Stimulated activated CD8-positive, alpha-beta memory T cell treated with anti-CD3 and anti-CD28 coated beads, Interleukin-4, amount 100 ng/mL, for 1 hour (primary cell): ENCODE data around the gene RPS6KA3.

Experiments used
- DNase-seq, 2 donors: peaks; one replicate each; pipeline ENCODE4 v3.0.0-alpha.2; 2020; ENCODE audit warnings: low read depth in 2 of 2, low spot score in 1 of 2

RPS6KA3 gene

GRCh38 chrX:20266810-20267606 is at the start of gene RPS6KA3:
Gene RPS6KA3 (minus strand): TSS chrX:20266909. CDS start chrX:20266632, 277 bp downstream.
- DNase-seq = peak; percentile 77 to 84

- no peak for DNase-seq
Measured at GRCh38 chrX:20315140-20315539, 48.4 kb upstream of the RPS6KA3 start.

GRCh38 chrX:20313899-20314298 is 47.2 kb upstream of the RPS6KA3 start:
- DNase-seq = no peak

GRCh38 chrX:20312018-20312417 is 45.3 kb upstream of the RPS6KA3 start:
- DNase-seq = no peak

- DNase-seq = no peak
Measured at GRCh38 chrX:20311505-20311904, 44.8 kb upstream of the RPS6KA3 start.

- DNase-seq = no peak
Measured at GRCh38 chrX:20309806-20310205, 43.1 kb upstream of the RPS6KA3 start.

GRCh38 chrX:20306668-20307067 is 40.0 kb upstream of the RPS6KA3 start:
- DNase-seq = no peak

- DNase-seq = no peak
Measured at GRCh38 chrX:20300822-20301221, 34.1 kb upstream of the RPS6KA3 start.

GRCh38 chrX:20294957-20295356 is 28.2 kb upstream of the RPS6KA3 start:
- no peak for DNase-seq

- no peak for DNase-seq
Measured at GRCh38 chrX:20294284-20294683, 27.6 kb upstream of the RPS6KA3 start.

- no peak for DNase-seq
Measured at GRCh38 chrX:20285511-20285910, 18.8 kb upstream of the RPS6KA3 start.

GRCh38 chrX:20284992-20285391 is 18.3 kb upstream of the RPS6KA3 start:
- DNase-seq = no peak

- DNase-seq = no peak
Measured at GRCh38 chrX:20284444-20284843, 17.7 kb upstream of the RPS6KA3 start.

GRCh38 chrX:20280938-20281337 is 14.2 kb upstream of the RPS6KA3 start:
- DNase-seq = no peak

GRCh38 chrX:20274121-20274520 is 7.4 kb upstream of the RPS6KA3 start:
- no peak for DNase-seq

- DNase-seq = no peak
Measured at GRCh38 chrX:20271730-20272129, 5.0 kb upstream of the RPS6KA3 start.

GRCh38 chrX:20271186-20271585 is 4.5 kb upstream of the RPS6KA3 start:
- no peak for DNase-seq

- DNase-seq = no peak
Measured at GRCh38 chrX:20270562-20270890, 3.8 kb upstream of the RPS6KA3 start.

- DNase-seq = no peak
Measured at GRCh38 chrX:20269848-20270561, 3.3 kb upstream of the RPS6KA3 start.

GRCh38 chrX:20267931-20268701 is 1.4 kb upstream of the RPS6KA3 start:
- no peak for DNase-seq

GRCh38 chrX:20267607-20267930 is 860 bp upstream of the RPS6KA3 start:
- no peak for DNase-seq
